HPDE6-E6E7 (cell line): ENCODE results near the gene TMEM181.
"Not testable (repeated sequence)": the region's sequence is repeated elsewhere in the genome, so short reads cannot be mapped to it uniquely, and the experiment has no call there.

Experiments used
- DNase-seq: peaks from one replicate; pipeline ENCODE4 v3.0.0; 2011; ENCODE audit warnings: missing footprints; ENCODE audit errors: extremely low spot score

The TMEM181 gene

DNA sequence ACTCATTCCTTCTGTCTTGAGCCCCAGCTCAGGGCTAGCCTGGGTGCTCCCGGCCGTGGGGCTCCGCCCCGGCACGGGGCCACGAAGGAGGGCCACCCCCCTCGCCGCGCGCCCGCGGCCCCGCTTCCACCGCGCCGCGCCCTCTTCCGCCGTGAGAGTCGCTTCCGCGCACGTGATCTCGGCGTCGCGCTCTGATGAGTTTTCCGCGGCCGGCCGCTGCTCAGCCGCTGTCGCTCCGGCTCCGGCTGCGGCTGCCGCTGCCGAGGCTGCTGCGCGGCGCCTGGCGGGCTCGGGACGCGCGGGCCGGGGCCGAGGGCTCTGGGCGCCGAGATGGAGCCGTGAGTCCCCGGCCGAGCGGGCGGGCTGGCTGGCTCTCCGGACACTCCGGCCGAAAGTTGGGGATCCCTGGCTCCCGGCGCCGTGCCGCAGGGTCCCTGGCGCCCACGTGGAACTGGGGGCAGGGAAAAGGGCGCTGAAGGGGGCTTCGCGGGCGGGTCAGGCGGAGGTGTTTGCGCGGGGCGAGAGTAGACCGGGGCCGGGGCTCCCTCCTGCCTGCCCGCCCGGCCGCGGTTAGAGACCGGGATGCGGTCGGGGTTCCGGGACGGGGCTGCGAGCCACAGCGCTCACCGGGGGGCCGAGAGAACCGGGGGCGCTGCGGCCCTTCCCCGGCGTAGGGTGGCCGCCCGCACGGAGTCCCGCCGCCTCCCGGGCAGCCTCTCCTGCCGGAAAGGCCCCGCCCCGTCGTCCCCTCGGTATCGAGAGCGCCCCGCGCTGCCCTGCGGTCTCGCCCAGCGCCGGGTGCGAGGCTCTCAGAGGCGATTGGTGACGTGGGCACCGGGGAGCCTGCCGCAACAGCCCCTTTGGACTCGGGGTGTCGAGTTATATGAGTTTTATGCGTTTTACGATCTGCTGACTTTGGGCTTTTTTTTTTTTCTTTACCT lies at the start of gene TMEM181:
TMEM181 (plus strand) TSS at position 197 of the 941 bp plus-strand sequence; CDS start at position 331, 134 bp downstream.
- DNase-seq, result peak; percentile 77

DNA sequence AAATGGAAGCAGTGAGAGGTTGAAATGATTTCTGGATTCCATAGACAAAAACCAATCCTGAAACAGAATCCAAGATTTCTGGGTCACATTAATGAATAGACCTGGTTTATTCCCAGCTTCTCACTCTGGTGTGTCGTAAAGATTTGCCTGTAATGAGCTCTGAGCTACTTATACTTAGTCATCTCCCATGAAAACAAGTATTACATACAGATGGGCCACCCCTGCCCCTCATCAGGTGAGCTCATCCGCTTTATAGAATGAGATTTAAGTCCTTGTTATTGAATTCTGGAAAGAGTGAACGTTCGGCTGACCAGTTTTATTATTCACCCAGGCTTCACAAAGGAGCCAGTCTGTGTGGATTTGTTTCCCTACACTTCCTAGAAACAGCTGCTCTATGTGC lies 47.1 kb upstream of the TMEM181 start:
- DNase-seq, result no peak

DNA sequence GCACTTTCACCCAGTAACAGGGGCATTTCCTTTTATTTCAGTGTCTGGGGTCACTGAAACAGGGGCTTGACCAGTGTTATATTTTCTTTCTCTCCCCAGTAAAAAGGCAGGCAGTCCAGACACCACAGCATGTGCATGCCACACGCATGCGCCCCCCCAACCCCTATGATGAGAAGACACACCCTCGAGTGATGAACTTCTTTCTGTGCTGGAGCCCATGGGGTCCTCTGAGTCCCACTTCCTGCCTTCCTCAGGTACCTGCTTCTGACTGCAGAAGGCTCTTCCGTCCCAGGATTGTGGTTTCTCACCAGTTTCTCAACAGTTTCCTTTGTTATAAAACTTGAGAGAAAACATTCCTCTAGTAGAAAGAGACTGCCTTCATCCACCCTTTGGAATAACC lies 45.7 kb upstream of the TMEM181 start:
- DNase-seq, result no peak

GRCh38 chr6:158514991-158515390 lies 44.9 kb upstream of the TMEM181 start:
- DNase-seq, result no peak

DNA sequence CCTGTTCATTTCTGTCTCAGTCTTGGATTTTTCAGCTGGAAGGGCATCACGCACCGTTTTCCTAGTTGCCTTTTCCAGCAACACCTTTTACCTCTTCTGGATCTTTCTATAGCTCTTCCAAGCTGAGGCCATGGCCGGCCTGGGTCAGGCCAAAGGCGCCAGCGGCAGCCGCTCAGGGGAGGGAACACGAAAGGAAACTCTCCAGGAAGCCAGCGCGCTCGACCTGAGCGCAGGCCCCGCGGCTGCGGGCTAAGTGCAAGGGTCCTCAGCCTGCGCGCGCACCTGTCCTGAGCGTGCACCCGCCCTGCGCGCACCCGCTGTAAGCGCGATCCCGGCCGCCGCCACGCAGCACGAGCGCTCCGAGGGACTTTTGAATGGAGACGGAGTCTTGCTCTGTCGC lies 43.8 kb upstream of the TMEM181 start:
- no peak for DNase-seq

GRCh38 chr6:158517038-158517437 lies 42.9 kb upstream of the TMEM181 start:
- no peak for DNase-seq

DNA sequence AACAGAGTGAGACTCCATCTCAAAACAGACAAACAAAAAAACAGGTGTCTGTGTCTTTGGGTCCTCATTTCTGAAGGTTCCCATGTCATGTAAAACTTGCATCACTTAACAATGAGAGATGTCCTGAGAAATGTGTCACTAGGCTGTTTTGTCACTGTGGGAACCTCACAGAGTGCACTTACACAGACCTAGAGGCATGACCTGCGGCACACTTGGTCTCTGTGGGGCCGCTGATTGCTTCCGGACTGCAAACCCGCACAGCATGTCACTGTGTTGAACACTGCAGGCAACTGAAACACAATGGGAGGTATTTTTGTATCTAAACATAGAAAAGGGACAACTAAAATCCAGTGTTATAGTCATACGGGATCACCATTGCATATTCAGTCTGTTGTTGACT lies 42.3 kb upstream of the TMEM181 start:
- DNase-seq, result no peak

DNA sequence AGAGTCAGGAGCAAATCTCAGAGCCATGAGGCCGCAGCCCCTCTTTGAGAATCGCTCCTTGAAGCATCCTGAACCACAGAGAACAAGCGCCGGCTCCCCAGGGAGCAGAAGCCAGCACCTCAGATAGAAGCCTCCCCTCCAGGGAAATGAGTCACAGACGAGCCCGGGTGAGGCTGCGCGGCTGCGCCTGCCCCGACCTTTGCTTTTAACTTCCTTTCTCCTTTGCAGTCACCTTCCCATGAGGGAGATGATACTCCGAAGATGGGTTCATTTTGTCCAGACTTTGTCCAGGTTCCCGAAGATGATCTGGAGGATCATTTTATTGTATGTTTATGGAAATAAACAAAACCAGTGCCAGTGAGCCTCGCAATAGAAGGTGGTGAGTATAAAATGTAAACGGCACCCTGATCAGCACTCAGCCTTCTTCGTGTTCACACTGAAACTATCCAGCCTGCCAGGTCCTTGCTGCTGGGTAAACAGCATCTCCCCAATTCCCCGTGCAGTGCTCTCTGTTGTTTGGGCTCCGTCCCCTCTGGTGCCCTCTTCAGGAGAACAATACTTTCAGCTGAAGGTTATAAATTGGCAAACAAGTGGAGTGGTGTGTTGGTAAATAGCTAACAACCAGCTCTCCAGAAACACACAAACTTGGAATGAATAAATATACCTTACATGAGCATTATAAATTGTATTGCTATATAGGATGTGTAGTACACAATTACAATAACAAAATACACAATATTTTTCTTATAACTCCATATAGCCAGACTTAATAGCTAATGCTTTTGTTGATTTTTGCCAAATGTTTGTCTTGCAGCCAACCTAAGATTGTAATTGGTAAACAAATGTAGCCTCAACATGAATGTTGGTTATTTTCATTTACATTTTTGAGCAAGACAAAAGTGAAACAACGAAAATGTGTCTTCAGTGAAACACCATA lies 41.4 kb upstream of the TMEM181 start:
- peak; percentile 84 for DNase-seq

- DNase-seq, result no peak
These were observed 40.6 kb upstream of the TMEM181 start for GRCh38 chr6:158519300-158519699.

GRCh38 chr6:158519761-158520160 lies 40.1 kb upstream of the TMEM181 start:
- no peak for DNase-seq

- not testable (repeated sequence) for DNase-seq
These were observed 38.9 kb upstream of the TMEM181 start for GRCh38 chr6:158520975-158521374.

DNA sequence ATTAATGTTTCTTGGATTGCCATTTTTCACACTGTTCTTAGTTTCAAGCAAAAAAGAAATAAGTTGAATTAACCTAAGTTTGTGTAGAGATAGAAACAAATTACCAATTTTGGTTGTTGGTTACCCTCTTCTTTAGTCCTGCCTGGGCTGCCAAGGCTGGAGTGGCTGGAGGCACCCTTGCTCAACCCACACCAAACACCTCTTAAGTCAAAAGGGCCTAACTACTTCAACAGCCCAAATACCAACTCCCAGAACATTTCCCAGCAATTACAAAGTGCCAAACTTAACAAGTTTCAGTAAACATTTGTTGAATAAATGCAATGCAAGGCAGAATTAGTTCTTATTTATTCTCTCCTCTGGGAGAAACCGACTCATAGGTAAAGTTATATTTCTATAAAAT lies 38.1 kb upstream of the TMEM181 start:
- DNase-seq, result no peak

- no peak for DNase-seq
These were observed 37.3 kb upstream of the TMEM181 start for GRCh38 chr6:158522616-158523015.

GRCh38 chr6:158524311-158524710 lies 35.6 kb upstream of the TMEM181 start:
- DNase-seq, result no peak

- DNase-seq, result not testable (repeated sequence)
These were observed 32.0 kb upstream of the TMEM181 start for GRCh38 chr6:158527858-158528257.

- DNase-seq, result no peak
These were observed 31.1 kb upstream of the TMEM181 start for GRCh38 chr6:158528826-158529225.

GRCh38 chr6:158529629-158530028 lies 30.3 kb upstream of the TMEM181 start:
- DNase-seq, result no peak

DNA sequence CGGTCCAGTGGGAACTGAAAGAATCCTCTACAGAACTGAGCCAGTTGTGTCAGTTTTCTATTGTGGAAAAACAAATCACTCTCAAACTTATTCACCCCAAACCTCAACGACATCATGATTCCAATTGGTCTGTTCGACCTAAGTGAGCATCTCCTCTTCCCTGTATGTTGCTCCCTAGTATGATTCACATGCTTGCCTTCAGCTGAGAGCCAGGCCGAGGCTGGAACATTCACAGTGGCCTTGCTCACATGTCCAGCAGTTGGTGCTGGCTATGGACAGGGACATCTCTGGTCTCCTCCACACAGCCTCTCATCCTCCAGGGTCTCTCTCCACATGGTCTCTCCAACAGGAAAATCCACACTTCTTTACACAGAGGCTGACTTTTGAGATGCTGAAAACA lies 28.3 kb upstream of the TMEM181 start:
- DNase-seq, result no peak

GRCh38 chr6:158531970-158532369 lies 27.9 kb upstream of the TMEM181 start:
- DNase-seq, result no peak

DNA sequence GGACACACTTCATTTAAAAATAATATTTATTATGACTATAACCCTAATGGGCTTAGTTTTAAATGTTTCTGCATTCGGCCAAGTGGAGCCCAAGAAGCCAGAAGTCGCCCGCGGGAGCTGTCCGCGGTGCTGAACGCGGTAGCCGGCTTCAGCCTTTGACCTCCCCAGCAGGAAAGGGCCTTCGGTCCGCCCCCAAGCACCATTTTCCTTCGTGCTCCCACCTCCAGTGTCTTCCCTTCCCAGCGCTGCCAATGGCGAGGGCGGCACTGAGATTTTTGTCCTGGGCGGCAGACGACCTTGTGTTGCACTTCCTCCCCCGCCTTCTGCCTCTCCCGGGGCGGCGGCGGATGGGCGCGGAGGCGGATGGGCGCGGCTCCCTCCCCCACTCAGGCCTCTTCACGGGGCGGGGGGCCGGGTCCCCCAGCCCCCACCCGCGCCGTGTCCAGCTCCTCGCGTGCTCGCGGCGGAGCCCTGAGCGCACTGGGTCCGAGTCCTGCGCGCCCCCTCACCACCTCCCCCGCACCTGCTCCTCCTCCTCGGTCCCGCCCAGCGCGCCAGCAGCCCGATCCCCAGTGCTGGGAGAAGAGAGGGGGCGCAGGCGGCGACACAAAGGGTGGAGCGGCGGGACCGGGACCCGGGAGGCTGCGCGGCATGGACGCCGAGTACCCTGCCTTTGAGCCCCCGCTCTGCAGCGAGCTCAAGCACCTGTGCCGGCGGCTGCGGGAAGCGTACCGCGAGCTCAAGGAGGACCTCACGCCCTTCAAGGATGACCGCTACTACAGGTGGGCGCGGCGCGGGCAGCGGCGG lies 23.6 kb upstream of the TMEM181 start:
- peak; percentile 74 for DNase-seq
